OCI-LY7 (cell line): ENCODE results near the gene NFYC.

Experiments used
- CTCF ChIP-seq: fragments of 200-600 bp; sonication (generic); conservative IDR thresholded peaks from 2 replicates; pipeline ENCODE4 v1.5.1; 2014; ENCODE audit warnings: mild to moderate bottlenecking, antibody characterized with exemption, low read length, moderate library complexity, mixed read lengths
- EZH2phosphoT487 ChIP-seq: fragments of 200-600 bp; sonication (generic); IDR thresholded peaks from 2 replicates; pipeline ENCODE4 v1.6.1; 2018; ENCODE audit warnings: low read depth, borderline replicate concordance, mild to moderate bottlenecking, mixed run types, antibody characterized with exemption, low read length, moderate library complexity, mixed read lengths

- no peak for TF ChIP-seq EZH2phosphoT487
- no peak for TF ChIP-seq CTCF
Observed at GRCh38 chr1:40712997-40713396, 21.5 kb downstream of the NFYC start.
